WERI-Rb-1 (cell line): ENCODE data around the gene PRR19.

ENCODE experiments used
- DNase-seq: peaks from one replicate; pipeline ENCODE4 v3.0.0-alpha.2; 2020
- H3K27ac ChIP-seq: fragments of 250-450 bp; sonication (Bioruptor Pico); 2 replicates; pipeline ENCODE4 v1.5.1; 2020; ENCODE audit warnings: mild to moderate bottlenecking, moderate library complexity
- H3K27me3 ChIP-seq: fragments of 250-450 bp; sonication (Bioruptor Pico); 2 replicates; pipeline ENCODE4 v1.5.1; 2021; ENCODE audit warnings: mild to moderate bottlenecking, low read depth, moderate library complexity; ENCODE audit not compliant: insufficient read depth, severe bottlenecking
- H3K36me3 ChIP-seq: fragments of 250-450 bp; sonication (Bioruptor Pico); 2 replicates; pipeline ENCODE4 v1.5.1; 2020; ENCODE audit warnings: mild to moderate bottlenecking, moderate library complexity
- H3K4me3 ChIP-seq: 2 replicates; pipeline ENCODE4 v1.5.1; 2011; ENCODE audit warnings: low read depth, mild to moderate bottlenecking, control low read depth, low read length
- H3K9me3 ChIP-seq: fragments of 250-450 bp; sonication (Bioruptor Pico); 2 replicates; pipeline ENCODE4 v1.5.1; 2021; ENCODE audit warnings: mild to moderate bottlenecking, moderate library complexity; ENCODE audit not compliant: severe bottlenecking
- TF ChIP-seq, protein P1 (sequence below): IDR thresholded peaks from 2 replicates; pipeline ENCODE4 v1.5.1; 2011; ENCODE audit warnings: low read depth, mild to moderate bottlenecking, control low read depth, inconsistent platforms, low read length

The PRR19 gene

DNA sequence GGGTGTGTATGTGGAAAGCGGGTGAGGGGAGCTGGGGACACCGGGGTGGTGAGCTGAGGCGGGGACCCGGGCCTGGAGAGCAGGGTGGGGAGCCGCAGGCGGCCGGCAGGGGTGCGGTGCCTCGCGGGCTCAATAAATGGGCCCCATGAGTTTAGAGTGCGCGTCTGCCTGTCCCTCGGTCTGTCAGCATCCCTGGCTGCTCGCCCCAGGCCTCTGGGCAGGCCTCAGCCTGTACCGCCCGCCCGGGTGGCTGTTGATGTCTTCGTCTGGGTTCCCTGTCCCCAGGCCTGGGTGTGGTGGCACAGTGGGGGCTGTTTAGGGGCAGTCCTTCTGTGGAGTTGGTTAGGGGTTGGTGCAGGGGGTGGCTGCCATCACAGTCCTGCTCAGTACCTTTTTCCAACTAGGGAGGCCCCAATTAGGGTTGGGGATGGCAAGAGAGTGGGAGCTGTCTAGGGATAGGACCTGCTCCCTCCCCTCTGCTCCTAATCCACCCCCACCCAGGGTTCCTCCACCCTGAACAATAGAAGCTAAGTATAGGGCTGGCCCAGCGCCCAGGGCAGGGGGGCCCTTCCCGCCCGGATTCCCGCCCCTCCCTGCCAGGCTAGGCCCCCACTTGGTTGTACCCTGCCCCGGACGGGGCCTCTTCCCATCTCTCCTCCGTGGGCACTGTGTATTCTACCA, 20.6 kb upstream of the PRR19 start:
- peak overlapping the region; percentile 92 for H3K4me3 ChIP-seq
- no peaks in the 10 kb centered on the region for H3K9me3 ChIP-seq
- no peaks in the 10 kb centered on the region for H3K27me3 ChIP-seq
- TF ChIP-seq, protein P1, sequence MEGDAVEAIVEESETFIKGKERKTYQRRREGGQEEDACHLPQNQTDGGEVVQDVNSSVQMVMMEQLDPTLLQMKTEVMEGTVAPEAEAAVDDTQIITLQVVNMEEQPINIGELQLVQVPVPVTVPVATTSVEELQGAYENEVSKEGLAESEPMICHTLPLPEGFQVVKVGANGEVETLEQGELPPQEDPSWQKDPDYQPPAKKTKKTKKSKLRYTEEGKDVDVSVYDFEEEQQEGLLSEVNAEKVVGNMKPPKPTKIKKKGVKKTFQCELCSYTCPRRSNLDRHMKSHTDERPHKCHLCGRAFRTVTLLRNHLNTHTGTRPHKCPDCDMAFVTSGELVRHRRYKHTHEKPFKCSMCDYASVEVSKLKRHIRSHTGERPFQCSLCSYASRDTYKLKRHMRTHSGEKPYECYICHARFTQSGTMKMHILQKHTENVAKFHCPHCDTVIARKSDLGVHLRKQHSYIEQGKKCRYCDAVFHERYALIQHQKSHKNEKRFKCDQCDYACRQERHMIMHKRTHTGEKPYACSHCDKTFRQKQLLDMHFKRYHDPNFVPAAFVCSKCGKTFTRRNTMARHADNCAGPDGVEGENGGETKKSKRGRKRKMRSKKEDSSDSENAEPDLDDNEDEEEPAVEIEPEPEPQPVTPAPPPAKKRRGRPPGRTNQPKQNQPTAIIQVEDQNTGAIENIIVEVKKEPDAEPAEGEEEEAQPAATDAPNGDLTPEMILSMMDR, result no peak
- H3K27ac ChIP-seq, result peak overlapping the region; percentile 96
- peak; percentile 31 for DNase-seq
- H3K36me3 ChIP-seq, result peaks cover 7% of the 10 kb centered on the region; the same call in 1 of the 2 replicates

GRCh38 chr19:42281827-42282762, 19.8 kb upstream of the PRR19 start:
- DNase-seq, result peak; percentile 36
- no peaks in the 10 kb centered on the region for H3K9me3 ChIP-seq
- peak overlapping the region; percentile 96 for H3K27ac ChIP-seq
- no peaks in the 10 kb centered on the region for H3K27me3 ChIP-seq
- H3K4me3 ChIP-seq, result peak overlapping the region; percentile 92
- peaks cover 8% of the 10 kb centered on the region for H3K36me3 ChIP-seq
- TF ChIP-seq, protein P1, result no peak

DNA sequence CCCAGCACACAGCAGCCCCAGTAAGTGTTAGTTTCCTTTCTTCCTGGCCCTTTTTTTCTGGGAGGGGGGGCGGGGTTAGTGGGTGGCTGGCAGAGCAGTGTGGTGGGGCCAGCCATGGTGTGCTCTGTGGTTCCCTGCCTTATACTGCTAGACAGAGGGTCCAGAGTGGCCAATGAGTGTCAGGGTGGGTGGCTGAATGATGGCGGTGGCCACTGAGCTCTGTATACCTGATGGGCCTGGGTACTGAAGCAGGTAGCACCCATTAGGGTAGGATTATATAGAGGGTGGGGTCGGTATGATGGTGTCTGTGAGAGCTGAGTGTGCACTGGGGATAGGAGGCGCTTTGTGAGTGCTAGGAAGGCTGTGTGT, 19.1 kb upstream of the PRR19 start:
- TF ChIP-seq, protein P1, result no peak
- peak overlapping the region; percentile 71 for H3K27ac ChIP-seq
- no peaks in the 10 kb centered on the region for H3K27me3 ChIP-seq
- H3K9me3 ChIP-seq, result no peaks in the 10 kb centered on the region
- DNase-seq, result no peak
- peaks cover 15% of the 10 kb centered on the region for H3K36me3 ChIP-seq
- H3K4me3 ChIP-seq, result no peak overlapping the region

DNA sequence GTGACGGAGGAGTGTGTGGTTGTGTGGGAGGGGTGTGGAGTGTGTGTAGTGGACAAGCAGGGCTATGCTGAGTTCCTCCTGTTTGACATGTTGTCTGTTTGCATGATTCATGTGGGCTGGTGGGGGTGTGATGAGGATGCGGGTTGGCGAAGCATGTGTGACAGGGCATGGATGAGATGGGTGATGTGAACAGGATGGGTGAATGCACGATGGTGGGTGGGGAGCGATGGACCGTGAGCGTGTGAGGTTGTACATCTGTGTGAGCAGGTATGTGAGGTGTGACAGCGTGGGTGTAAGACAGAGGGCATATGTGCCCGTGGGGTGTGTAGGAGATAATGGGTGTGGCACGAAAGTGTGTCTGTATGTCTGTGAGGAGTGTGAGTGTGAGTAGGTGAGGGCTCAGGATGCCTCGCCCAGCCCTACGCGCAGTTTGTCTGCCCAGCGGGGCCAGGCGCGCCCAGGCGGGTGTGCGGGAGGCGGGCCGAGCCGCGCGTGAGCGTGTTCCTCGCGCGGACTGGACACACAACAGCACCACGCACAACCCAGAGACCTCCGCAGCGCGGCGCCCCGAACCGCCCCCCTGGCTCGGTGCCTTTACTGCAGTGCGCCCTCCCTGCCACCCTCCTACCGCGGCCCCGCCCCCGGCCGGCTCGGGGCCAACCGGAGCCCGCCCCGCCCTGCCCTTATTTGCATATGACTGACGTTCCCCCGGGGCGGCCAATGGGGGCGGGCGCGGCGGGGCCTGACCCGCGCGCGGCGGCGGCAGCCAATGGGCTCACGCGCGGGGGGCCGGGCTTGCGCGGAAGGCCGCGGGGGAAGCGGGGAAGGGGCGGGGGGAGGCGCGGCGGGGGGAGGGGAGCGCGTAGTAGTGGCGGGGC, 18.5 kb upstream of the PRR19 start:
- H3K36me3 ChIP-seq, result peaks cover 21% of the 10 kb centered on the region
- no peaks in the 10 kb centered on the region for H3K9me3 ChIP-seq
- DNase-seq, result peak; percentile 96
- TF ChIP-seq, protein P1, result no peak
- H3K27me3 ChIP-seq, result no peaks in the 10 kb centered on the region
- H3K4me3 ChIP-seq, result peak overlapping the region; percentile 27
- H3K27ac ChIP-seq, result peak overlapping the region; percentile 71

GRCh38 chr19:42284066-42284501, 17.8 kb upstream of the PRR19 start:
- Histone ChIP-seq H3K4me3 (no peak overlapping the region), H3K27ac (peak overlapping the region; percentile 71; the same call in 1 of the 2 replicates), H3K36me3 (peaks cover 26% of the 10 kb centered on the region), H3K27me3 (no peaks in the 10 kb centered on the region), H3K9me3 (no peaks in the 10 kb centered on the region)
- TF ChIP-seq, protein P1, result no peak
- peak; percentile 73 for DNase-seq
